Astrocyte (in vitro differentiated cells and primary cell): ENCODE measurements around the gene OTUD6A. TPM values are rescaled to one million over a fixed set of nuclear protein-coding genes. Genes with fewer than 3 reads are reported as not detected.

Source experiments
- DNase-seq: peaks from one replicate; pipeline ENCODE4 v3.0.0-alpha.2; 2010; ENCODE audit warnings: low read depth
- FAIRE-seq: peaks from 2 replicates; lab custom pipeline; 2011; peaks lifted over from hg19 to GRCh38; lab: Jason Lieb, UNC
- H2AFZ ChIP-seq: 2 replicates; pipeline ENCODE4 v1.6.0; 2012; ENCODE audit warnings: low read depth, low read length, inconsistent platforms
- H3K27ac ChIP-seq: 2 replicates; pipeline ENCODE4 v1.5.1; 2011; ENCODE audit warnings: low read depth, low read length, inconsistent platforms
- H3K27me3 ChIP-seq: 2 replicates; pipeline ENCODE4 v1.6.0; 2011; ENCODE audit warnings: low read length, inconsistent platforms; ENCODE audit not compliant: insufficient read depth
- H3K36me3 ChIP-seq: 2 replicates; pipeline ENCODE4 v1.5.1; 2011; ENCODE audit warnings: low read length, inconsistent platforms; ENCODE audit not compliant: insufficient read depth
- H3K4me1 ChIP-seq: 2 replicates; pipeline ENCODE4 v1.5.1; 2011; ENCODE audit warnings: low read length, inconsistent platforms; ENCODE audit not compliant: insufficient read depth
- H3K4me2 ChIP-seq: 2 replicates; pipeline ENCODE4 v1.6.0; 2012; ENCODE audit warnings: low read length, inconsistent platforms
- H3K4me3 ChIP-seq: 2 replicates; pipeline ENCODE4 v1.5.1; 2011; ENCODE audit warnings: low read depth, mild to moderate bottlenecking, low read length, inconsistent platforms; ENCODE audit not compliant: insufficient read depth
- H3K79me2 ChIP-seq: 2 replicates; pipeline ENCODE4 v1.6.0; 2012; ENCODE audit warnings: mild to moderate bottlenecking, low read length, inconsistent platforms; ENCODE audit not compliant: insufficient read depth
- H3K9ac ChIP-seq: 2 replicates; pipeline ENCODE4 v1.6.0; 2012; ENCODE audit warnings: mild to moderate bottlenecking, low read length, inconsistent platforms
- H3K9me3 ChIP-seq: 2 replicates; pipeline ENCODE4 v1.5.1; 2012; ENCODE audit warnings: low read depth, mild to moderate bottlenecking, low read length, inconsistent platforms; ENCODE audit not compliant: insufficient read depth
- H4K20me1 ChIP-seq: 2 replicates; pipeline ENCODE4 v1.6.0; 2012; ENCODE audit warnings: low read length, inconsistent platforms; ENCODE audit not compliant: insufficient read depth
- H3K27ac Mint-ChIP-seq: one replicate; pipeline ENCODE4 v1.8.0; 2021; ENCODE audit warnings: mild to moderate bottlenecking, mixed read lengths; ENCODE audit not compliant: unreplicated experiment
- H3K27me3 Mint-ChIP-seq: one replicate; pipeline ENCODE4 v1.8.0; 2021; ENCODE audit warnings: low read depth, mixed read lengths; ENCODE audit not compliant: unreplicated experiment
- H3K36me3 Mint-ChIP-seq: one replicate; pipeline ENCODE4 v1.8.0; 2021; ENCODE audit warnings: low read depth, mixed read lengths; ENCODE audit not compliant: unreplicated experiment
- H3K4me1 Mint-ChIP-seq: one replicate; pipeline ENCODE4 v1.8.0; 2021; ENCODE audit warnings: low read depth, mixed read lengths; ENCODE audit not compliant: unreplicated experiment
- H3K4me3 Mint-ChIP-seq: one replicate; pipeline ENCODE4 v1.8.0; 2021; ENCODE audit warnings: mild to moderate bottlenecking, moderate library complexity, mixed read lengths; ENCODE audit not compliant: unreplicated experiment
- H3K9me3 Mint-ChIP-seq: one replicate; pipeline ENCODE4 v1.8.0; 2021; ENCODE audit warnings: mild to moderate bottlenecking, mixed read lengths; ENCODE audit not compliant: unreplicated experiment
- CTCF ChIP-seq: IDR thresholded peaks from 2 replicates; pipeline ENCODE4 v1.5.1; 2011; ENCODE audit warnings: low read depth, mild to moderate bottlenecking, inconsistent platforms, low read length, moderate library complexity; ENCODE audit not compliant: insufficient read depth
- EZH2 ChIP-seq: IDR thresholded peaks from 2 replicates; pipeline ENCODE4 v1.6.1; 2012; ENCODE audit warnings: mild to moderate bottlenecking, low read length, inconsistent platforms; ENCODE audit not compliant: insufficient read depth
- total RNA-seq: library from RNA; stranded (reverse); gene quantifications from 2 replicates; pipeline ENCODE4 v1.2.1, GENCODE V29; 2021

The OTUD6A gene
- total RNA-seq, 1 donor from 2014 or later = not detected

- Histone ChIP-seq H4K20me1 (no peaks in the 10 kb centered on the region), H2AFZ (no peak overlapping the region), H3K36me3 (no peaks in the 10 kb centered on the region), H3K9me3 (no peaks in the 10 kb centered on the region), H3K4me3 (no peak overlapping the region), H3K27me3 (no peaks in the 10 kb centered on the region), H3K79me2 (no peaks in the 10 kb centered on the region), H3K9ac (no peak overlapping the region), H3K4me2 (no peak overlapping the region), H3K4me1 (no peaks in the 10 kb centered on the region), H3K27ac (no peak overlapping the region)
- TF ChIP-seq EZH2 (no peak), CTCF (no peak)
- Mint-ChIP-seq H3K9me3 (no peaks in the 10 kb centered on the region), H3K4me1 (peaks cover 3% of the 10 kb centered on the region), H3K4me3 (no peak overlapping the region), H3K27me3 (peaks cover 3% of the 10 kb centered on the region), H3K36me3 (no peaks in the 10 kb centered on the region), H3K27ac (no peak overlapping the region)
- no peak for DNase-seq
- peak; percentile 85 for FAIRE-seq
These were observed 22.5 kb downstream of the OTUD6A start for GRCh38 chrX:70084592-70085240.

GRCh38 chrX:70087857-70088630, 25.8 kb downstream of the OTUD6A start:
- Histone ChIP-seq H2AFZ (no peak overlapping the region), H3K4me2 (no peak overlapping the region), H3K9ac (no peak overlapping the region), H3K79me2 (no peaks in the 10 kb centered on the region), H3K9me3 (no peaks in the 10 kb centered on the region), H3K27ac (no peak overlapping the region), H3K27me3 (no peaks in the 10 kb centered on the region), H3K4me1 (no peaks in the 10 kb centered on the region), H4K20me1 (no peaks in the 10 kb centered on the region), H3K36me3 (no peaks in the 10 kb centered on the region), H3K4me3 (no peak overlapping the region)
- Mint-ChIP-seq H3K4me3 (no peak overlapping the region), H3K36me3 (no peaks in the 10 kb centered on the region), H3K9me3 (no peaks in the 10 kb centered on the region), H3K27me3 (peaks cover 5% of the 10 kb centered on the region), H3K4me1 (peaks cover 6% of the 10 kb centered on the region), H3K27ac (no peak overlapping the region)
- TF ChIP-seq EZH2 (no peak), CTCF (no peak)
- DNase-seq (no peak), FAIRE-seq (peak; percentile 64)

GRCh38 chrX:70088751-70089150, 26.5 kb downstream of the OTUD6A start:
- peak; percentile 23 for FAIRE-seq
- H3K4me3 ChIP-seq = no peak overlapping the region
- H3K79me2 ChIP-seq = no peaks in the 10 kb centered on the region
- Mint-ChIP-seq H3K4me1 (peaks cover 6% of the 10 kb centered on the region), H3K27ac (no peak overlapping the region), H3K4me3 (no peak overlapping the region), H3K36me3 (no peaks in the 10 kb centered on the region), H3K27me3 (peaks cover 5% of the 10 kb centered on the region), H3K9me3 (no peaks in the 10 kb centered on the region)
- H3K36me3 ChIP-seq = no peaks in the 10 kb centered on the region
- TF ChIP-seq EZH2 (no peak), CTCF (no peak)
- no peak overlapping the region for H3K4me2 ChIP-seq
- no peak overlapping the region for H3K9ac ChIP-seq
- no peaks in the 10 kb centered on the region for H4K20me1 ChIP-seq
- no peaks in the 10 kb centered on the region for H3K27me3 ChIP-seq
- H2AFZ ChIP-seq = no peak overlapping the region
- H3K9me3 ChIP-seq = no peaks in the 10 kb centered on the region
- no peaks in the 10 kb centered on the region for H3K4me1 ChIP-seq
- DNase-seq = no peak
- H3K27ac ChIP-seq = no peak overlapping the region
